HEK293 (cell line): ENCODE measurements around the gene CLASRP.

Source experiments
- REPIN1 ChIP-seq: fragments of 450-650 bp; formaldehyde crosslinking; IDR thresholded peaks from 2 replicates; pipeline ENCODE4 v1.5.1; 2017; ENCODE audit warnings: missing biosample characterization, missing genetic modification characterization, low read depth
- ZBTB8A ChIP-seq: fragments of 450-650 bp; formaldehyde crosslinking; IDR thresholded peaks from 2 replicates; pipeline ENCODE4 v1.5.1; 2016; ENCODE audit warnings: missing biosample characterization, missing genetic modification characterization
- ZEB2 ChIP-seq: fragments of 450-650 bp; formaldehyde crosslinking; IDR thresholded peaks from 2 replicates; pipeline ENCODE4 v1.5.1; 2016; ENCODE audit warnings: missing biosample characterization, missing genetic modification characterization
- ZNF629 ChIP-seq: fragments of 450-650 bp; formaldehyde crosslinking; IDR thresholded peaks from 2 replicates; pipeline ENCODE4 v1.5.1; 2017; ENCODE audit warnings: missing biosample characterization, missing genetic modification characterization
- ZNF747 ChIP-seq: fragments of 450-650 bp; formaldehyde crosslinking; IDR thresholded peaks from 2 replicates; pipeline ENCODE4 v1.5.1; 2016; ENCODE audit warnings: missing biosample characterization, missing genetic modification characterization
- ZSCAN30 ChIP-seq: fragments of 450-650 bp; IDR thresholded peaks from 2 replicates; pipeline ENCODE4 v1.5.1; 2018; ENCODE audit warnings: missing biosample characterization, mild to moderate bottlenecking, missing genetic modification characterization, moderate library complexity
- TF ChIP-seq, protein P1 (sequence below): fragments of 450-650 bp; formaldehyde crosslinking; IDR thresholded peaks from 2 replicates; pipeline ENCODE4 v1.5.1; 2016; ENCODE audit warnings: missing biosample characterization, missing genetic modification characterization
- TF ChIP-seq, protein P2 (sequence below): sonication (generic); formaldehyde crosslinking; IDR thresholded peaks from 2 replicates; pipeline ENCODE4 v1.8.1; 2022; ENCODE audit warnings: mild to moderate bottlenecking, moderate library complexity, missing genetic modification reagents
- TF ChIP-seq, protein P3 (sequence below): fragments of 450-650 bp; formaldehyde crosslinking; IDR thresholded peaks from 2 replicates; pipeline ENCODE4 v1.5.1; 2016; ENCODE audit warnings: missing biosample characterization, missing genetic modification characterization
- TF ChIP-seq, protein P4 (sequence below): fragments of 450-650 bp; formaldehyde crosslinking; IDR thresholded peaks from 2 replicates; pipeline ENCODE4 v1.5.1; 2016; ENCODE audit warnings: missing biosample characterization, missing genetic modification characterization
- TF ChIP-seq, protein P5 (sequence below): fragments of 450-650 bp; formaldehyde crosslinking; IDR thresholded peaks from 2 replicates; pipeline ENCODE4 v1.5.1; 2016; ENCODE audit warnings: missing biosample characterization, missing genetic modification characterization

DNA sequence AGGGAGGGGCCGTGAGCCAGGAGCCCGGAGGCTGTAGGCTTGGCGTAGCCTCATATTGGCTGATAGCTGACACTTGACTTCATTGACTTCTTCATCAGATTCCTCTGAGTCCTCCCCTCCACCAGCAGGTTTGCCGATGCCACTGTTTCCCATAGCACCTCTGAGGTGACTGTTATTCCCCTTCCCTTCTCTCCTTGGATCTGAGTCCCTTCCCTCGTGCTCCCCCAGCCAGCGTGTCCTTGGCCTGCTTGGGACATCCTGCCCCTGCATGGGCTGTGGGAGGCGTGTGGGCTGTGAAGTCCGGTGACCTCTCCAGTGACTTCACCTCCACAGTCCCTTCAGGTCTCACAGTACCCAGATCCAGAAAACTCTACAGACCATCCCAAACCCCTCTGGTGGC, 63.0 kb downstream of the CLASRP start:
- TF ChIP-seq ZBTB8A (tag by site-specific recombination) (no peak), REPIN1 (no peak), ZEB2 (tag by site-specific recombination) (no peak), ZNF629 (tag by site-specific recombination) (no peak), ZNF747 (tag by site-specific recombination) (no peak), ZSCAN30 (no peak)
- TF ChIP-seq, protein P1, sequence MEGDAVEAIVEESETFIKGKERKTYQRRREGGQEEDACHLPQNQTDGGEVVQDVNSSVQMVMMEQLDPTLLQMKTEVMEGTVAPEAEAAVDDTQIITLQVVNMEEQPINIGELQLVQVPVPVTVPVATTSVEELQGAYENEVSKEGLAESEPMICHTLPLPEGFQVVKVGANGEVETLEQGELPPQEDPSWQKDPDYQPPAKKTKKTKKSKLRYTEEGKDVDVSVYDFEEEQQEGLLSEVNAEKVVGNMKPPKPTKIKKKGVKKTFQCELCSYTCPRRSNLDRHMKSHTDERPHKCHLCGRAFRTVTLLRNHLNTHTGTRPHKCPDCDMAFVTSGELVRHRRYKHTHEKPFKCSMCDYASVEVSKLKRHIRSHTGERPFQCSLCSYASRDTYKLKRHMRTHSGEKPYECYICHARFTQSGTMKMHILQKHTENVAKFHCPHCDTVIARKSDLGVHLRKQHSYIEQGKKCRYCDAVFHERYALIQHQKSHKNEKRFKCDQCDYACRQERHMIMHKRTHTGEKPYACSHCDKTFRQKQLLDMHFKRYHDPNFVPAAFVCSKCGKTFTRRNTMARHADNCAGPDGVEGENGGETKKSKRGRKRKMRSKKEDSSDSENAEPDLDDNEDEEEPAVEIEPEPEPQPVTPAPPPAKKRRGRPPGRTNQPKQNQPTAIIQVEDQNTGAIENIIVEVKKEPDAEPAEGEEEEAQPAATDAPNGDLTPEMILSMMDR (tag by site-specific recombination): no peak
- TF ChIP-seq, protein P2, sequence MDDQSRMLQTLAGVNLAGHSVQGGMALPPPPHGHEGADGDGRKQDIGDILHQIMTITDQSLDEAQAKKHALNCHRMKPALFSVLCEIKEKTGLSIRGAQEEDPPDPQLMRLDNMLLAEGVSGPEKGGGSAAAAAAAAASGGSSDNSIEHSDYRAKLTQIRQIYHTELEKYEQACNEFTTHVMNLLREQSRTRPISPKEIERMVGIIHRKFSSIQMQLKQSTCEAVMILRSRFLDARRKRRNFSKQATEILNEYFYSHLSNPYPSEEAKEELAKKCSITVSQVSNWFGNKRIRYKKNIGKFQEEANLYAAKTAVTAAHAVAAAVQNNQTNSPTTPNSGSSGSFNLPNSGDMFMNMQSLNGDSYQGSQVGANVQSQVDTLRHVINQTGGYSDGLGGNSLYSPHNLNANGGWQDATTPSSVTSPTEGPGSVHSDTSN: no peak
- TF ChIP-seq, protein P3, sequence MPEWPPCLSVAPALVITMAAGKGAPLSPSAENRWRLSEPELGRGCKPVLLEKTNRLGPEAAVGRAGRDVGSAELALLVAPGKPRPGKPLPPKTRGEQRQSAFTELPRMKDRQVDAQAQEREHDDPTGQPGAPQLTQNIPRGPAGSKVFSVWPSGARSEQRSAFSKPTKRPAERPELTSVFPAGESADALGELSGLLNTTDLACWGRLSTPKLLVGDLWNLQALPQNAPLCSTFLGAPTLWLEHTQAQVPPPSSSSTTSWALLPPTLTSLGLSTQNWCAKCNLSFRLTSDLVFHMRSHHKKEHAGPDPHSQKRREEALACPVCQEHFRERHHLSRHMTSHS (tag by site-specific recombination): no peak
- TF ChIP-seq, protein P4, sequence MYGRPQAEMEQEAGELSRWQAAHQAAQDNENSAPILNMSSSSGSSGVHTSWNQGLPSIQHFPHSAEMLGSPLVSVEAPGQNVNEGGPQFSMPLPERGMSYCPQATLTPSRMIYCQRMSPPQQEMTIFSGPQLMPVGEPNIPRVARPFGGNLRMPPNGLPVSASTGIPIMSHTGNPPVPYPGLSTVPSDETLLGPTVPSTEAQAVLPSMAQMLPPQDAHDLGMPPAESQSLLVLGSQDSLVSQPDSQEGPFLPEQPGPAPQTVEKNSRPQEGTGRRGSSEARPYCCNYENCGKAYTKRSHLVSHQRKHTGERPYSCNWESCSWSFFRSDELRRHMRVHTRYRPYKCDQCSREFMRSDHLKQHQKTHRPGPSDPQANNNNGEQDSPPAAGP: no peak
- TF ChIP-seq, protein P5, sequence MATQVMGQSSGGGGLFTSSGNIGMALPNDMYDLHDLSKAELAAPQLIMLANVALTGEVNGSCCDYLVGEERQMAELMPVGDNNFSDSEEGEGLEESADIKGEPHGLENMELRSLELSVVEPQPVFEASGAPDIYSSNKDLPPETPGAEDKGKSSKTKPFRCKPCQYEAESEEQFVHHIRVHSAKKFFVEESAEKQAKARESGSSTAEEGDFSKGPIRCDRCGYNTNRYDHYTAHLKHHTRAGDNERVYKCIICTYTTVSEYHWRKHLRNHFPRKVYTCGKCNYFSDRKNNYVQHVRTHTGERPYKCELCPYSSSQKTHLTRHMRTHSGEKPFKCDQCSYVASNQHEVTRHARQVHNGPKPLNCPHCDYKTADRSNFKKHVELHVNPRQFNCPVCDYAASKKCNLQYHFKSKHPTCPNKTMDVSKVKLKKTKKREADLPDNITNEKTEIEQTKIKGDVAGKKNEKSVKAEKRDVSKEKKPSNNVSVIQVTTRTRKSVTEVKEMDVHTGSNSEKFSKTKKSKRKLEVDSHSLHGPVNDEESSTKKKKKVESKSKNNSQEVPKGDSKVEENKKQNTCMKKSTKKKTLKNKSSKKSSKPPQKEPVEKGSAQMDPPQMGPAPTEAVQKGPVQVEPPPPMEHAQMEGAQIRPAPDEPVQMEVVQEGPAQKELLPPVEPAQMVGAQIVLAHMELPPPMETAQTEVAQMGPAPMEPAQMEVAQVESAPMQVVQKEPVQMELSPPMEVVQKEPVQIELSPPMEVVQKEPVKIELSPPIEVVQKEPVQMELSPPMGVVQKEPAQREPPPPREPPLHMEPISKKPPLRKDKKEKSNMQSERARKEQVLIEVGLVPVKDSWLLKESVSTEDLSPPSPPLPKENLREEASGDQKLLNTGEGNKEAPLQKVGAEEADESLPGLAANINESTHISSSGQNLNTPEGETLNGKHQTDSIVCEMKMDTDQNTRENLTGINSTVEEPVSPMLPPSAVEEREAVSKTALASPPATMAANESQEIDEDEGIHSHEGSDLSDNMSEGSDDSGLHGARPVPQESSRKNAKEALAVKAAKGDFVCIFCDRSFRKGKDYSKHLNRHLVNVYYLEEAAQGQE (tag by site-specific recombination): no peak
